ENCODE results near the gene CCL4. TPM values are rescaled to one million over a fixed set of nuclear protein-coding genes. Genes with fewer than 3 reads are reported as not detected.

The CCL4 gene
- total and polyA plus RNA-seq, 2 experiments from 2014 or later, result not detected

DNA sequence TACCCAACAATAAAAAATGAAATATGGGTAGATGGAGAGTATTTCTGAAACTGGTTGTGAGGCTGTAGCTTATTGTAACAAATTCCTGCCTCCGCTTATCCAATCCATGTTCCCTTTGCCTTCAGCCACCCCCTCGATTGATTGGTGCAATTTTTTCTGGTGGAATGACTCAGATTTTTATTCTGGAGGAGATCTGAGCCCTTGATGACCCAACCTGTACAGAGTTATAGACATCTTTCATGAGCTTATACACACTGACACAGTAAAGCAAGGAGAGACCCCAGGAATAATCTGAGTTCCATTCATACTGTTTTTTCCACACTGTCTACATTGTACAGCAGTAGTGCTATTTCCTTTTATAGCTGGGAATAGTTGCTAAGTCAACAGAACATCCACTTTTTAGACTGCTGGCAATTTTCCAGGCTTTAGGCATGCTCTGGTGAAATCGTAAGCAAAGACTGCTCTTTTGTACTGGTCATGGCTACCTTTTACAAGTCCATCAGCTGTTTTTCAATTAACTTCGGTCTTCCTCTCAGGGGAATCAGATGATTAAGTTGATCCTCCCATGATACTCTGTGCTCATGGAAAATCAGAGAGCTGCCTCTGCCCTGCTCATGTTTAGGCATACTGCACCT, 30.1 kb downstream of the CCL4 start:
- no peak overlapping the region for H3K4me3 Mint-ChIP-seq
- H3F3A ChIP-seq (replicated peaks; ENCODE audit: low read depth), result no peaks in the 10 kb centered on the region
- TF ChIP-seq CREB1 (CRISPR knock-in tag; IDR thresholded peaks at IDR 0.05; ENCODE audit: low read depth), result no peak
- TF ChIP-seq CTCF (conservative IDR thresholded peaks at IDR 0.05; ENCODE audit: low read depth in 2 of 2), result no peak
- no peak for TF ChIP-seq STAT1 (IDR thresholded peaks at IDR 0.05; ENCODE audit: unreplicated experiment)
- TF ChIP-seq ZNF114 (CRISPR knock-in tag; IDR thresholded peaks at IDR 0.05), result no peak
- TF ChIP-seq JUNB (IDR thresholded peaks at IDR 0.05; ENCODE audit: unreplicated experiment), result no peak
- TF ChIP-seq EZH2phosphoT487 (IDR thresholded peaks at IDR 0.05; ENCODE audit: unreplicated experiment), result no peak
- TF ChIP-seq EZH2 (IDR thresholded peaks at IDR 0.05; ENCODE audit: low read depth, unreplicated experiment), result no peak
- no peak for TF ChIP-seq NANOG (IDR thresholded peaks at IDR 0.05; ENCODE audit: borderline replicate concordance)
- TF ChIP-seq POLR2AphosphoS5 (IDR thresholded peaks at IDR 0.05; ENCODE audit: low read depth), result no peak
- TF ChIP-seq, protein P1, sequence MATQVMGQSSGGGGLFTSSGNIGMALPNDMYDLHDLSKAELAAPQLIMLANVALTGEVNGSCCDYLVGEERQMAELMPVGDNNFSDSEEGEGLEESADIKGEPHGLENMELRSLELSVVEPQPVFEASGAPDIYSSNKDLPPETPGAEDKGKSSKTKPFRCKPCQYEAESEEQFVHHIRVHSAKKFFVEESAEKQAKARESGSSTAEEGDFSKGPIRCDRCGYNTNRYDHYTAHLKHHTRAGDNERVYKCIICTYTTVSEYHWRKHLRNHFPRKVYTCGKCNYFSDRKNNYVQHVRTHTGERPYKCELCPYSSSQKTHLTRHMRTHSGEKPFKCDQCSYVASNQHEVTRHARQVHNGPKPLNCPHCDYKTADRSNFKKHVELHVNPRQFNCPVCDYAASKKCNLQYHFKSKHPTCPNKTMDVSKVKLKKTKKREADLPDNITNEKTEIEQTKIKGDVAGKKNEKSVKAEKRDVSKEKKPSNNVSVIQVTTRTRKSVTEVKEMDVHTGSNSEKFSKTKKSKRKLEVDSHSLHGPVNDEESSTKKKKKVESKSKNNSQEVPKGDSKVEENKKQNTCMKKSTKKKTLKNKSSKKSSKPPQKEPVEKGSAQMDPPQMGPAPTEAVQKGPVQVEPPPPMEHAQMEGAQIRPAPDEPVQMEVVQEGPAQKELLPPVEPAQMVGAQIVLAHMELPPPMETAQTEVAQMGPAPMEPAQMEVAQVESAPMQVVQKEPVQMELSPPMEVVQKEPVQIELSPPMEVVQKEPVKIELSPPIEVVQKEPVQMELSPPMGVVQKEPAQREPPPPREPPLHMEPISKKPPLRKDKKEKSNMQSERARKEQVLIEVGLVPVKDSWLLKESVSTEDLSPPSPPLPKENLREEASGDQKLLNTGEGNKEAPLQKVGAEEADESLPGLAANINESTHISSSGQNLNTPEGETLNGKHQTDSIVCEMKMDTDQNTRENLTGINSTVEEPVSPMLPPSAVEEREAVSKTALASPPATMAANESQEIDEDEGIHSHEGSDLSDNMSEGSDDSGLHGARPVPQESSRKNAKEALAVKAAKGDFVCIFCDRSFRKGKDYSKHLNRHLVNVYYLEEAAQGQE (IDR thresholded peaks at IDR 0.05; ENCODE audit: unreplicated experiment), result no peak
- TF ChIP-seq ZNF331 (CRISPR knock-in tag; IDR thresholded peaks at IDR 0.05; ENCODE audit: low read depth), result no peak
- no peak for TF ChIP-seq ZNF462 (CRISPR knock-in tag; IDR thresholded peaks at IDR 0.05)
- TF ChIP-seq ETS1 (IDR thresholded peaks at IDR 0.05), result no peak
- no peaks in the 10 kb centered on the region; the same call in 2 of the 3 replicates for H3K9me3 Mint-ChIP-seq
- H3K27me3 Mint-ChIP-seq (ENCODE audit: insufficient read depth, low read depth, poor library complexity), result peaks cover 4% of the 10 kb centered on the region
- H2AFZ ChIP-seq, result no peak overlapping the region
- DNase-seq (ENCODE audit: low spot score), result no peak
- H3K27ac ChIP-seq (ENCODE audit: low read depth), result no peak overlapping the region
- no peaks in the 10 kb centered on the region for H3K27me3 ChIP-seq (ENCODE audit: insufficient read depth)
- no peaks in the 10 kb centered on the region for H4K20me1 ChIP-seq (replicated peaks; ENCODE audit: insufficient read depth)
- H3K4me1 Mint-ChIP-seq, result no peaks in the 10 kb centered on the region
- H3K4me3 ChIP-seq, result no peak overlapping the region
- H3K79me2 ChIP-seq (replicated peaks; ENCODE audit: insufficient read depth), result no peaks in the 10 kb centered on the region
- no peak overlapping the region for H3K4me2 ChIP-seq
- H3K4me1 ChIP-seq (ENCODE audit: insufficient read depth), result no peaks in the 10 kb centered on the region
- no peaks in the 10 kb centered on the region for H3K36me3 Mint-ChIP-seq (ENCODE audit: low read depth)
- no peaks in the 10 kb centered on the region for H3K36me3 ChIP-seq (ENCODE audit: insufficient read depth)
- no peak overlapping the region for H3K27ac Mint-ChIP-seq
- H3K9me2 ChIP-seq (ENCODE audit: insufficient read depth), result no peaks in the 10 kb centered on the region
- no peak for ATAC-seq
